HepG2 (cell line): ENCODE measurements around the gene C1QL2. TPM values are rescaled to one million over a fixed set of nuclear protein-coding genes. Genes with fewer than 3 reads are reported as not detected.

Source experiments
- ASH2L ChIP-seq: fragments of 300-600, 200-600 bp; sonication (generic); IDR thresholded peaks from 2 replicates; pipeline ENCODE4 v1.7.0; 2017; ENCODE audit warnings: low read depth, mild to moderate bottlenecking, moderate library complexity, mixed read lengths, low read length; ENCODE audit not compliant: insufficient read length
- EP300 ChIP-seq, 3 experiments: sonication (generic) in 1 of 3; formaldehyde crosslinking in 1 of 3; IDR thresholded peaks; 2 replicates each; pipeline versions ENCODE4 v1.5.1 to v1.6.1; 2011 to 2020; ENCODE audit warnings: low read depth in 2 of 3, low read length in 2 of 3, borderline replicate concordance in 1 of 3, improper control_type of control experiment in 1 of 3, mild to moderate bottlenecking in 1 of 3, missing genetic modification reagents in 1 of 3, moderate library complexity in 1 of 3
- HCFC1 ChIP-seq: fragments of 150-350 bp; IDR thresholded peaks from 2 replicates; pipeline ENCODE4 v1.6.1; 2014; ENCODE audit warnings: low read depth, low read length
- HDAC1 ChIP-seq: sonication (generic); formaldehyde crosslinking; IDR thresholded peaks from 2 replicates; pipeline ENCODE4 v1.5.1; 2020; ENCODE audit warnings: mild to moderate bottlenecking, missing genetic modification reagents
- KMT2B ChIP-seq: IDR thresholded peaks from 2 replicates; pipeline ENCODE4 v1.6.1; 2016; ENCODE audit warnings: missing genetic modification reagents, missing compliant biosample characterization
- LCORL ChIP-seq, 2 experiments: fragments of 450-650 bp in 1 of 2; sonication (generic) in 1 of 2; formaldehyde crosslinking in 1 of 2; IDR thresholded peaks; 2 replicates each; pipeline versions ENCODE4 v1.5.0 to v1.6.1; 2017 to 2020; ENCODE audit warnings: antibody characterized with exemption in 1 of 2, missing genetic modification reagents in 1 of 2
- MED13 ChIP-seq: sonication (generic); formaldehyde crosslinking; IDR thresholded peaks from 2 replicates; pipeline ENCODE4 v1.5.0; 2020; ENCODE audit warnings: missing genetic modification reagents
- MIER2 ChIP-seq: IDR thresholded peaks from 2 replicates; pipeline ENCODE4 v1.6.1; 2016; ENCODE audit warnings: missing biosample characterization, missing genetic modification reagents
- MLX ChIP-seq: IDR thresholded peaks from 2 replicates; pipeline ENCODE4 v1.6.1; 2016
- MLXIP ChIP-seq: sonication (generic); formaldehyde crosslinking; IDR thresholded peaks from 2 replicates; pipeline ENCODE4 v1.9.0; 2021; ENCODE audit warnings: missing genetic modification reagents, borderline replicate concordance
- MYC ChIP-seq: sonication (generic); formaldehyde crosslinking; IDR thresholded peaks from 2 replicates; pipeline ENCODE4 v1.9.0; 2021; ENCODE audit warnings: missing genetic modification reagents, borderline replicate concordance
- RFXAP ChIP-seq: sonication (generic); formaldehyde crosslinking; IDR thresholded peaks from 2 replicates; pipeline ENCODE4 v1.4.0; 2020; ENCODE audit warnings: missing genetic modification reagents, borderline replicate concordance
- SCMH1 ChIP-seq: sonication (generic); formaldehyde crosslinking; IDR thresholded peaks from 2 replicates; pipeline ENCODE4 v1.9.0; 2021; ENCODE audit warnings: missing genetic modification reagents, mild to moderate bottlenecking, borderline replicate concordance
- ZNF317 ChIP-seq: sonication (generic); formaldehyde crosslinking; IDR thresholded peaks from 2 replicates; pipeline ENCODE4 v1.5.0; 2020; ENCODE audit warnings: mild to moderate bottlenecking, missing genetic modification reagents
- ZNF343 ChIP-seq: sonication (generic); formaldehyde crosslinking; IDR thresholded peaks from 2 replicates; pipeline ENCODE4 v1.4.0; 2020; ENCODE audit warnings: mild to moderate bottlenecking, missing genetic modification reagents
- ZNF382 ChIP-seq: sonication (generic); formaldehyde crosslinking; IDR thresholded peaks from 2 replicates; pipeline ENCODE4 v1.5.0; 2020; ENCODE audit warnings: missing genetic modification reagents, mild to moderate bottlenecking, borderline replicate concordance
- ZNF576 ChIP-seq: sonication (generic); formaldehyde crosslinking; IDR thresholded peaks from 2 replicates; pipeline ENCODE4 v1.4.0; 2020; ENCODE audit warnings: mild to moderate bottlenecking, missing genetic modification reagents
- ZNF609 ChIP-seq: sonication (generic); formaldehyde crosslinking; IDR thresholded peaks from 2 replicates; pipeline ENCODE4 v1.4.0; 2020; ENCODE audit warnings: mild to moderate bottlenecking, missing genetic modification reagents, borderline replicate concordance
- ZNF652 ChIP-seq: IDR thresholded peaks from 2 replicates; pipeline ENCODE4 v1.6.1; 2016; ENCODE audit warnings: low read depth, borderline replicate concordance
- ZNF746 ChIP-seq: sonication (generic); formaldehyde crosslinking; IDR thresholded peaks from 2 replicates; pipeline ENCODE4 v1.8.0; 2022; ENCODE audit warnings: mild to moderate bottlenecking, missing genetic modification reagents
- ZNF761 ChIP-seq: sonication (generic); formaldehyde crosslinking; conservative IDR thresholded peaks from 2 replicates; pipeline ENCODE4 v1.4.0; 2020; ENCODE audit warnings: mild to moderate bottlenecking, missing genetic modification reagents
- ZNF780A ChIP-seq: sonication (generic); formaldehyde crosslinking; IDR thresholded peaks from 2 replicates; pipeline ENCODE4 v1.8.0; 2022; ENCODE audit warnings: mild to moderate bottlenecking, missing genetic modification reagents, moderate library complexity
- polyA plus RNA-seq, 8 experiments: library from polyadenylated mRNA; depleted of rRNA in 3 of 8; stranded (reverse) in 7 of 8; unstranded in 1 of 8; fragments of >200 nt; fragmentation: Illumina TruSeq in 4 of 8; extraction: Trizol in 4 of 8; gene quantifications; 2 replicates each; pipeline versions ENCODE4 v1.2.1 to v1.2.3, GENCODE V29; 2011 to 2016; ENCODE audit warnings: low read depth in 4 of 8, missing spikeins in 1 of 8, mixed read lengths in 1 of 8; ENCODE audit not compliant: insufficient read depth in 1 of 8
- total RNA-seq, 5 experiments: library from RNA; depleted of rRNA; stranded (reverse); fragments of >200 nt; fragmentation: Illumina TruSeq; extraction: Trizol; gene quantifications; 2 replicates each; pipeline ENCODE4 v1.2.3, GENCODE V29; 2016; ENCODE audit warnings: low read depth in 1 of 5

Gene C1QL2
- total and polyA plus RNA-seq, 2 of the 13 experiments (the other 11 are each of a cell fraction or from before 2014, with no cell fraction given), result not detected

- TF ChIP-seq ZNF652 (no peak), MLX (CRISPR knock-in tag) (no peak), ZNF343 (no peak), HDAC1 (CRISPR knock-in tag) (no peak), EP300 (IDR thresholded peaks at IDR 0.05; ENCODE audit: low read depth in 2 of 2, low read length in 2 of 2) (no peak), EP300 (CRISPR knock-in tag; IDR thresholded peaks at IDR 0.05; ENCODE audit: borderline replicate concordance) (no peak), MYC (no peak), ZNF317 (CRISPR knock-in tag) (no peak), ASH2L (no peak), HCFC1 (no peak), ZNF576 (CRISPR knock-in tag) (no peak), MED13 (no peak), ZNF780A (CRISPR knock-in tag) (0 out of 2 replicates have a peak, but pooled peaks have one; percentile 72), ZNF609 (CRISPR knock-in tag) (no peak), ZNF746 (no peak), MIER2 (CRISPR knock-in tag) (peak; percentile 99), ZNF761 (CRISPR knock-in tag) (no peak), KMT2B (CRISPR knock-in tag) (no peak), RFXAP (CRISPR knock-in tag) (peak; percentile 42; the same call in 1 of the 2 replicates), SCMH1 (CRISPR knock-in tag) (no peak), ZNF382 (CRISPR knock-in tag) (no peak), LCORL (IDR thresholded peaks at IDR 0.05) (no peak), LCORL (CRISPR knock-in tag; IDR thresholded peaks at IDR 0.05) (no peak), MLXIP (CRISPR knock-in tag) (peak; percentile 75; the same call in 1 of the 2 replicates)
These were observed 52.2 kb downstream of the C1QL2 start (continued) for GRCh38 chr2:119106301-119106897.
